Measurements from ENCODE around the gene NRP1.

NRP1 gene

DNA sequence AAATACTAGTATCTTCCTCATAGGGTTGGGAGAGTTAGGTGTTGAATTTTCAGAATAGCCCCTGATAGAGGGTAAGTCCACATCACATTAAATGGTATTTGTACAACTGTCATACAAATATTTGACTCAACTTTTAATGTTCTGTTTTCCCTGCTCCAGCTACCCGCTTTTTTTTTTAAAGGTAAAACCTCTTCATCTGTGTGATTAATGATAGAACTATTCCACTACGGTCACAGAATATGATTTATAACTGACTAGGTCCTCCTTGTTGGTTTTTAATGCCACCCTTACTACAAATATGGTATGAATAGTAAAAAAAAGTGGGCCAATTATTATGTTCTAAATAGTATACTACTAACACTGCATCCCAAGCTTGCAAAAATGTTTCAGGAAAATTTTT is 15.6 kb upstream of the NRP1 start:
- no peaks in the 10 kb centered on the region for H3K4me1 ChIP-seq (ENCODE audit: control insufficient read depth, insufficient read depth, low read length)
- no peaks in the 10 kb centered on the region for H3K27me3 ChIP-seq (ENCODE audit: control insufficient read depth in 1 of 2, insufficient read depth in 2 of 2, low read length in 2 of 2)
- no peak overlapping the region for H3K4me3 ChIP-seq (ENCODE audit: low read length in 2 of 2)
- H3K27ac ChIP-seq (ENCODE audit: low read length) = no peak overlapping the region
- no peaks in the 10 kb centered on the region for H3K36me3 ChIP-seq (ENCODE audit: control insufficient read depth in 2 of 2, insufficient read depth in 2 of 2, low read length in 2 of 2)
- no peak overlapping the region for H3K9ac ChIP-seq (ENCODE audit: low read length in 2 of 2)
- no peaks in the 10 kb centered on the region for H3K9me3 ChIP-seq (ENCODE audit: control insufficient read depth in 2 of 2, low read length in 2 of 2)

DNA sequence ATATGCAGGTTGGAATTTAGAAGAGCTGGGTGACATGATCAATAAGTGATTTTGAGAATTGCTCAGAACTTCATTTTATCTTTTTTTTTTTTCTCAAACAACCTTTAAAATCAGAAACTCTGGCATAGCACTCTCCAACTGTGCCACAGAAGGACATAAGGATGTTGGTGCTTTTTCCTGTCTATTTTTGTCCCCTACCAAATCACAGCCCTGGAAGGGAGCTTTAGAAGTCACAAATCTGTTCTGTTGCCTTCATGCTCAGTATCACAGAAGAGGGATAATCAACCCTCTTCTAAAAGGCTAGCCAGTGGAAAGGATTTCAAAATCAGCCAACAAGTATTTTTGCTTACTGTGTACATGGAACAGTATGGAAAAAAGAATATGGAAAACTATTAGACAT is 14.8 kb upstream of the NRP1 start:
- no peak overlapping the region for H3K27ac ChIP-seq (ENCODE audit: low read length)
- no peak overlapping the region for H3K9ac ChIP-seq (ENCODE audit: low read length in 2 of 2)
- H3K27me3 ChIP-seq (ENCODE audit: control insufficient read depth in 1 of 2, insufficient read depth in 2 of 2, low read length in 2 of 2) = no peaks in the 10 kb centered on the region
- no peaks in the 10 kb centered on the region for H3K4me1 ChIP-seq (ENCODE audit: control insufficient read depth, insufficient read depth, low read length)
- H3K36me3 ChIP-seq (ENCODE audit: control insufficient read depth in 2 of 2, insufficient read depth in 2 of 2, low read length in 2 of 2) = no peaks in the 10 kb centered on the region
- no peak overlapping the region for H3K4me3 ChIP-seq (ENCODE audit: low read length in 2 of 2)
- H3K9me3 ChIP-seq (ENCODE audit: control insufficient read depth in 2 of 2, low read length in 2 of 2) = peaks cover 0 to 4% of the 10 kb centered on the region in 2 donors

- Histone ChIP-seq H3K4me1 (ENCODE audit: control insufficient read depth, insufficient read depth, low read length) (no peaks in the 10 kb centered on the region), H3K27ac (ENCODE audit: low read length) (no peak overlapping the region), H3K9me3 (ENCODE audit: control insufficient read depth in 2 of 2, low read length in 2 of 2) (peaks cover 0 to 4% of the 10 kb centered on the region in 2 donors), H3K36me3 (ENCODE audit: control insufficient read depth in 2 of 2, insufficient read depth in 2 of 2, low read length in 2 of 2) (no peaks in the 10 kb centered on the region), H3K9ac (ENCODE audit: low read length in 2 of 2) (no peak overlapping the region), H3K27me3 (ENCODE audit: control insufficient read depth in 1 of 2, insufficient read depth in 2 of 2, low read length in 2 of 2) (no peaks in the 10 kb centered on the region), H3K4me3 (ENCODE audit: low read length in 2 of 2) (no peak overlapping the region)
These were observed 12.7 kb upstream of the NRP1 start for GRCh38 chr10:33347211-33347610.

DNA sequence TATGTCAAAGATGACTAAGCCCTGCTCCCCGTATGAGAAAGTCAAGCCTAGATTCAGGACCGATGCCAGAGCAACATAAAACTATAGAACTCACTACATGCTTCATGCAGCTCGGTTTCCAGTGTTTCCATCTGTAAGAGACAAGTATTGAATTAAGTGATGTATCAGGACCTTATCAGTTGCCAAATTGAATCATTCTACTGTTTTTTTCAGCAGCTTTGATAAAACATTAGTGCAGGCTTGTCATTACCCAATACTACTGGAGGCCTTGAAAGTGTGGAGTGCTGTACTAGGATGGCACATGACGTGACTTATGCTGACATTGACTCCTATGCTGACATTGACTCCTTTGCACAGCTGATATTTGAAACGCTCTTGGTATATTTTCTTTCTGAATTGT is 10.8 kb upstream of the NRP1 start:
- Histone ChIP-seq H3K4me3 (ENCODE audit: low read length in 2 of 2) (no peak overlapping the region), H3K27ac (ENCODE audit: low read length) (no peak overlapping the region), H3K4me1 (ENCODE audit: control insufficient read depth, insufficient read depth, low read length) (no peaks in the 10 kb centered on the region), H3K27me3 (ENCODE audit: control insufficient read depth in 1 of 2, insufficient read depth in 2 of 2, low read length in 2 of 2) (no peaks in the 10 kb centered on the region), H3K9me3 (ENCODE audit: control insufficient read depth in 2 of 2, low read length in 2 of 2) (peaks cover 0 to 4% of the 10 kb centered on the region in 2 donors), H3K9ac (ENCODE audit: low read length in 2 of 2) (no peak overlapping the region), H3K36me3 (ENCODE audit: control insufficient read depth in 2 of 2, insufficient read depth in 2 of 2, low read length in 2 of 2) (no peaks in the 10 kb centered on the region)

DNA sequence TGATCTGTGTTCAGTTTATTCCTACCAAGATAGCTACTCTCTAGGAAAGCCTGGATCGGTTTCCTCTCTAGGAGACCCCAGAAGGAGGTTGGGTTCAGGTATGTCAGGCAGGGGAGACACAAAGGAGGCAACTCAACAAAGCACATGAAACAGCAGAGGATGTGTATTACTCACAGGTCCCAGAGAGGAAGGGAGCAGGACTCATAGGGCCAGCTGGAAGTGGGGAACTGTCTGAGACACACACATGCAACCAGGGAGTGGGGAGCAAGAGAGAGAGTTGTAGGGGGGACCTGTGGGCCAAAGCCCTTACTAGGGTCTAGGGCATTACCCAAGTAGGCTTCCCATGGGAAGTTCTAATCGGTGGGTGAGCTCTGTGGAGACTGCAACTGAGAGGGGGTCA is 10.2 kb upstream of the NRP1 start:
- H3K27ac ChIP-seq (ENCODE audit: low read length) = no peak overlapping the region
- H3K36me3 ChIP-seq (ENCODE audit: control insufficient read depth in 2 of 2, insufficient read depth in 2 of 2, low read length in 2 of 2) = no peaks in the 10 kb centered on the region
- peaks cover 0 to 4% of the 10 kb centered on the region in 2 donors for H3K9me3 ChIP-seq (ENCODE audit: control insufficient read depth in 2 of 2, low read length in 2 of 2)
- H3K4me3 ChIP-seq (ENCODE audit: low read length in 2 of 2) = no peak overlapping the region
- H3K4me1 ChIP-seq (ENCODE audit: control insufficient read depth, insufficient read depth, low read length) = no peaks in the 10 kb centered on the region
- H3K27me3 ChIP-seq (ENCODE audit: control insufficient read depth in 1 of 2, insufficient read depth in 2 of 2, low read length in 2 of 2) = no peaks in the 10 kb centered on the region
- no peak overlapping the region for H3K9ac ChIP-seq (ENCODE audit: low read length in 2 of 2)

GRCh38 chr10:33341637-33342036 is 7.2 kb upstream of the NRP1 start:
- Histone ChIP-seq H3K27ac (ENCODE audit: low read length) (no peak overlapping the region), H3K4me3 (ENCODE audit: low read length in 2 of 2) (no peak overlapping the region)

GRCh38 chr10:33337326-33337957 is 3.0 kb upstream of the NRP1 start:
- Histone ChIP-seq H3K36me3 (ENCODE audit: control insufficient read depth in 2 of 2, insufficient read depth in 2 of 2, low read length in 2 of 2) (no peaks in the 10 kb centered on the region), H3K27me3 (ENCODE audit: control insufficient read depth in 1 of 2, insufficient read depth in 2 of 2, low read length in 2 of 2) (no peaks in the 10 kb centered on the region), H3K27ac (ENCODE audit: low read length) (peak overlapping the region; percentile 70), H3K9ac (ENCODE audit: low read length in 2 of 2) (peak overlapping the region; percentile 17 to 47), H3K4me3 (ENCODE audit: low read length in 2 of 2) (peak overlapping the region; percentile 77 to 85), H3K9me3 (ENCODE audit: control insufficient read depth in 2 of 2, low read length in 2 of 2) (no peaks in the 10 kb centered on the region), H3K4me1 (ENCODE audit: control insufficient read depth, insufficient read depth, low read length) (peaks cover 29% of the 10 kb centered on the region)

More at GRCh38 chr10:33341637-33342036, 7.2 kb upstream of the NRP1 start:
- Histone ChIP-seq H3K4me1 (ENCODE audit: control insufficient read depth, insufficient read depth, low read length) (peaks cover 10% of the 10 kb centered on the region), H3K9me3 (ENCODE audit: control insufficient read depth in 2 of 2, low read length in 2 of 2) (peaks cover 0 to 4% of the 10 kb centered on the region in 2 donors), H3K36me3 (ENCODE audit: control insufficient read depth in 2 of 2, insufficient read depth in 2 of 2, low read length in 2 of 2) (no peaks in the 10 kb centered on the region), H3K9ac (ENCODE audit: low read length in 2 of 2) (no peak overlapping the region), H3K27me3 (ENCODE audit: control insufficient read depth in 1 of 2, insufficient read depth in 2 of 2, low read length in 2 of 2) (no peaks in the 10 kb centered on the region)

DNA sequence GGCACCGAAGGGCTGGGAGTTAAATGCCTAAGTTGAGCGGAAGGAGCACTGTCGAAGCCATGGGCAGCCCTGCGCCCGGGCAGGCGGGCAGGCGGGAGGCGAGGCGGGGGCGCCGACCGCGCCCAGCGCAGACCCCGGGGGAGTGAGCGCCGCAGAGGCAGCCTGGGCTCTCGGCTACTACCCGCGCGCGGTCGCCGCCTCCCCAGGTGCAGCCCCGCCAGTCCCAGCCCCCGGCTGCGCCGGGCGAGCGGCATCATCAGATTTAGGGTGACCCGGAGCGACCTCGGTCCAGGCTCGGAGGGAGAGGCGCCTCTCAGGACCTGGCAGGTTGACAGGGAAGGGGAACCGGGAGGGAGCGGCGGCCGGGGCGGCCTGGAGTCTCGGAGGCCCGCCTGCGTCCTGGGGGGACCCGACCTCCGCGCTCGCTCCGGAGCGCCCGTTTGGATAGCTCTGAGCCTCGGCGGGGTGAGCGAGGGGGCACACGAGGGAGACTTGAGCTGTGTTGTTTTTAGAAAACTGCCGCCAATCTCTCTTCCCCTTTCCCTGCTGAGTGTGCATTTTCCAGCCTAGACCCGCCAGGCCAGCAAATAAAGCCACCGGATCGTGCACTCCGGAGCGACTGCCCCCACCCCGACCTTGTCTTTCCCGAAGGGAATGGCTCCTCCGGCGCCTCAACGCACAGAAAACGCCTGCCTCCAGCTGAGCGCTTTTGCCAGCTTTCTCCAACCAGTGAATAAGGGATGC is 2.3 kb upstream of the NRP1 start:
- H3K9me3 ChIP-seq (ENCODE audit: control insufficient read depth in 2 of 2, low read length in 2 of 2) = no peaks in the 10 kb centered on the region
- no peaks in the 10 kb centered on the region for H3K27me3 ChIP-seq (ENCODE audit: control insufficient read depth in 1 of 2, insufficient read depth in 2 of 2, low read length in 2 of 2)
- H3K9ac ChIP-seq (ENCODE audit: low read length in 2 of 2) = peak overlapping the region; percentile 47 to 53
- peak overlapping the region; percentile 77 to 85 for H3K4me3 ChIP-seq (ENCODE audit: low read length in 2 of 2)
- H3K27ac ChIP-seq (ENCODE audit: low read length) = peak overlapping the region; percentile 70
- H3K4me1 ChIP-seq (ENCODE audit: control insufficient read depth, insufficient read depth, low read length) = peaks cover 29% of the 10 kb centered on the region
- H3K36me3 ChIP-seq (ENCODE audit: control insufficient read depth in 2 of 2, insufficient read depth in 2 of 2, low read length in 2 of 2) = no peaks in the 10 kb centered on the region

DNA sequence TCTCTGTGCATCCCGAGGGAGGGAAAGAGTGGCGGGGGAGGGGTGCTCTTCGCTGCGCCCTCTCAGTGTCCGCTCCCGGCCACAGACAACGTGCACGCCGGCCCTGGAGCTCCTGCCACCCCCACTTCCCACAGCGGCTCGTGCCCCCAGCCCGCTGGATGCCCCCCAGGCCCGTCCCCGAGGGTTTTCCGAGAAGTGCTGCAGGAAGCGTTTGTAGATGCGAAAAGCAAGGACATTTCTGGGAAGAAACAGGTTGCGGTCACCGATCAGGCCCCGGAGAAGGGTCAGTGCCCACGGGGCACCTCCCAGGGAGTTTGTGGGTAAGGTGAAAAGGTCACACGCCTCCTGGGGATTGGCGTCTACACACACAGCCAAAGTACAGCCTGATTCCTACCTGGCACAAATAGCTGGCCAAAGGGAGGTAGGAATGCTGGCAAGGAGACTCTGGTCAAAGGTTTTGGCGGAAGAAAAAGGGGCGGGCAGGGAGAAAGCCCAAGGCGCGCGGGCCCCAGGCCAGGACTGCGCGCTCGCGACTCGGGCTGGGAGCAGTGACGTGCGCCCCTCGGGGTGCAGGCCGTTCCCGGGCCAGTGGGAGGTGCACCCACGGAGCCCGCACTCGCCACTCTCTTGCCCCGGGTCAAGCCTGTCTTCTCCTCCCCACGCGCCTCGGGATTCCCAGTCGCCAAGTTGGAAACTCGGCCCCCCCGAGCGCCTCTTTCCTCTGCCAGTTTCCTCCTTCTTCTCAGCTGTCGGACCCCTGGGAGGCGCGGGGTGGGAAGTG is 1.5 kb upstream of the NRP1 start:
- Histone ChIP-seq H3K4me3 (ENCODE audit: low read length in 2 of 2) (peak overlapping the region; percentile 77 to 85), H3K27me3 (ENCODE audit: control insufficient read depth in 1 of 2, insufficient read depth in 2 of 2, low read length in 2 of 2) (no peaks in the 10 kb centered on the region), H3K9ac (ENCODE audit: low read length in 2 of 2) (peak overlapping the region; percentile 47 to 53), H3K36me3 (ENCODE audit: control insufficient read depth in 2 of 2, insufficient read depth in 2 of 2, low read length in 2 of 2) (no peaks in the 10 kb centered on the region), H3K9me3 (ENCODE audit: control insufficient read depth in 2 of 2, low read length in 2 of 2) (no peaks in the 10 kb centered on the region), H3K27ac (ENCODE audit: low read length) (peak overlapping the region; percentile 70), H3K4me1 (ENCODE audit: control insufficient read depth, insufficient read depth, low read length) (peaks cover 29% of the 10 kb centered on the region)

DNA sequence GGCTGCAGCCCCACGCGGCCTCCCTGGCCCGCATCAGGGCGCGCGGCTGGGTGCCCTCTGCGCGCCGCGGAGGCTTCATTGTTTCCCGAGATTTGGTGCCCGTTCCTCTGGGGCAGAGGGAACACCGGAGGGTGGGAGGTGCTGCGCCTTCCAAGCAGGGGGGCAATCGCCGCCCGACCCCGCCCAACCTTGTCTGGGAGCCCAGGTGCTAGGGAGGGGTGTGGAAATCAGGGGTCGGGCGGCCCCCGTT is 1.0 kb upstream of the NRP1 start:
- H3K4me1 ChIP-seq (ENCODE audit: control insufficient read depth, insufficient read depth, low read length) = peaks cover 29% of the 10 kb centered on the region

More for the DNA sequence above, 1.0 kb upstream of the NRP1 start:
- H3K36me3 ChIP-seq (ENCODE audit: control insufficient read depth in 2 of 2, insufficient read depth in 2 of 2, low read length in 2 of 2) = no peaks in the 10 kb centered on the region
- no peaks in the 10 kb centered on the region for H3K9me3 ChIP-seq (ENCODE audit: control insufficient read depth in 2 of 2, low read length in 2 of 2)
- H3K27me3 ChIP-seq (ENCODE audit: control insufficient read depth in 1 of 2, insufficient read depth in 2 of 2, low read length in 2 of 2) = no peaks in the 10 kb centered on the region
- H3K4me3 ChIP-seq (ENCODE audit: low read length in 2 of 2) = peak overlapping the region; percentile 77 to 85
- peak overlapping the region in 1 of 2 donors; percentile 53 for H3K9ac ChIP-seq (ENCODE audit: low read length in 2 of 2)
- peak overlapping the region; percentile 70 for H3K27ac ChIP-seq (ENCODE audit: low read length)
